ENCODE measurements around the gene RAD9A. TPM values are rescaled to one million over a fixed set of nuclear protein-coding genes. Genes with fewer than 3 reads are reported as not detected.
A peak's percentile ranks its signal among the peaks of the same experiment; 100 is the strongest.

RAD9A gene
- total and polyA plus RNA-seq, 11 donors: 3.5 to 9.1 (median 6.1) TPM

- Histone ChIP-seq H3K4me3 (no peak overlapping the region), H3K27ac (no peak overlapping the region), H3K36me3 (peaks cover 0 to 67% (median 55%) of the 10 kb centered on the region in 9 donors), H3K9me3 (no peaks in the 10 kb centered on the region), H3K4me1 (peaks cover 7 to 37% (median 14%) of the 10 kb centered on the region in 12 donors), H3K27me3 (no peaks in the 10 kb centered on the region)
- DNase-seq (no peak), ATAC-seq (no peak)
- 90 to 94% (median 92%) methylated on average over 24 of the region's 24 CpGs for WGBS, 4 donors
- intact Hi-C loops (cut with DNase I): no loop called here
- TF ChIP-seq POLR2A (IDR thresholded peaks at IDR 0.05) (no peak), CTCF (IDR thresholded peaks at IDR 0.05) (no peak)
Observed at GRCh38 chr11:67431346-67432249, 39.8 kb downstream of the RAD9A start.

GRCh38 chr11:67432655-67433349, 41.0 kb downstream of the RAD9A start:
- H3K27me3 ChIP-seq: no peaks in the 10 kb centered on the region
- H3K4me3 ChIP-seq: no peak overlapping the region
- peaks cover 0 to 74% (median 60%) of the 10 kb centered on the region in 9 donors for H3K36me3 ChIP-seq
- intact Hi-C loops (cut with DNase I): no loop called here
- H3K27ac ChIP-seq: no peak overlapping the region
- no peaks in the 10 kb centered on the region for H3K9me3 ChIP-seq
- no peak for ATAC-seq
- 89 to 95% (median 91%) methylated on average over 13 to 22 of the region's 22 CpGs for WGBS, 4 donors
- peaks cover 7 to 41% (median 14%) of the 10 kb centered on the region in 12 donors for H3K4me1 ChIP-seq
- TF ChIP-seq CTCF (IDR thresholded peaks at IDR 0.05): no peak
- no peak for TF ChIP-seq POLR2A (IDR thresholded peaks at IDR 0.05)
- no peak for DNase-seq

GRCh38 chr11:67433536-67434394, 42.0 kb downstream of the RAD9A start:
- ATAC-seq: no peak
- WGBS, 4 donors: 85 to 90% (median 88%) methylated on average over 16 to 22 of the region's 22 CpGs
- H3K36me3 ChIP-seq: peaks cover 0 to 82% (median 66%) of the 10 kb centered on the region in 9 donors
- peaks cover 7 to 41% (median 14%) of the 10 kb centered on the region in 12 donors for H3K4me1 ChIP-seq
- intact Hi-C loops (cut with DNase I): no loop called here
- no peak for DNase-seq
- peak overlapping the region in 1 of 12 donors; percentile 46 for H3K27ac ChIP-seq
- H3K27me3 ChIP-seq: no peaks in the 10 kb centered on the region
- H3K4me3 ChIP-seq: no peak overlapping the region
- no peak for TF ChIP-seq CTCF (IDR thresholded peaks at IDR 0.05)
- TF ChIP-seq POLR2A (IDR thresholded peaks at IDR 0.05): no peak
- H3K9me3 ChIP-seq: no peaks in the 10 kb centered on the region

Data from heart left ventricle (tissue), 16 donors.